Measurements from ENCODE around the gene LAMA1.

The LAMA1 gene

DNA sequence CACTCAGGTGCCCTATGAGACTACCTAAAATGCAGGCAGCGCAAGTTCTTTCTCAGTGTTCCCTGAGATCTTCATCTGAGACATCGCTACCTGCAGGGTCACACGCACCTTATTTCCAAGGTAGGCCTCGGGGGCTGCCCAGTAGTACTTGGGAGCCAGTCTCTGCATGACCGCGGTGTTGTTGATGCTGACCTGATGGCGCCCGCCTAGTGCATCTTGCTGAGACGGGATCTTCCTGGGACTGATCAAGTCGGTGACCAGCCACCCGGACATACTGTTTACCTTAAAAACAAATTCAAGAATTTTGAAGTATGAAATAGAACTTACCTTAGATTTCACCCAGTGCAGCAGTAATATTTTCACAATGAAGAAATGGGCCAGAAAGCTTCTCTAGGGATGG, 80.1 kb downstream of the LAMA1 start:
- DNase-seq (ENCODE audit: low read depth): no peak
- TF ChIP-seq, protein P1, sequence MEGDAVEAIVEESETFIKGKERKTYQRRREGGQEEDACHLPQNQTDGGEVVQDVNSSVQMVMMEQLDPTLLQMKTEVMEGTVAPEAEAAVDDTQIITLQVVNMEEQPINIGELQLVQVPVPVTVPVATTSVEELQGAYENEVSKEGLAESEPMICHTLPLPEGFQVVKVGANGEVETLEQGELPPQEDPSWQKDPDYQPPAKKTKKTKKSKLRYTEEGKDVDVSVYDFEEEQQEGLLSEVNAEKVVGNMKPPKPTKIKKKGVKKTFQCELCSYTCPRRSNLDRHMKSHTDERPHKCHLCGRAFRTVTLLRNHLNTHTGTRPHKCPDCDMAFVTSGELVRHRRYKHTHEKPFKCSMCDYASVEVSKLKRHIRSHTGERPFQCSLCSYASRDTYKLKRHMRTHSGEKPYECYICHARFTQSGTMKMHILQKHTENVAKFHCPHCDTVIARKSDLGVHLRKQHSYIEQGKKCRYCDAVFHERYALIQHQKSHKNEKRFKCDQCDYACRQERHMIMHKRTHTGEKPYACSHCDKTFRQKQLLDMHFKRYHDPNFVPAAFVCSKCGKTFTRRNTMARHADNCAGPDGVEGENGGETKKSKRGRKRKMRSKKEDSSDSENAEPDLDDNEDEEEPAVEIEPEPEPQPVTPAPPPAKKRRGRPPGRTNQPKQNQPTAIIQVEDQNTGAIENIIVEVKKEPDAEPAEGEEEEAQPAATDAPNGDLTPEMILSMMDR (IDR thresholded peaks at IDR 0.05; ENCODE audit: control insufficient read depth, extremely low read depth, insufficient read depth): no peak
- H3K4me3 ChIP-seq (ENCODE audit: low read depth, low read length): no peak overlapping the region

DNA sequence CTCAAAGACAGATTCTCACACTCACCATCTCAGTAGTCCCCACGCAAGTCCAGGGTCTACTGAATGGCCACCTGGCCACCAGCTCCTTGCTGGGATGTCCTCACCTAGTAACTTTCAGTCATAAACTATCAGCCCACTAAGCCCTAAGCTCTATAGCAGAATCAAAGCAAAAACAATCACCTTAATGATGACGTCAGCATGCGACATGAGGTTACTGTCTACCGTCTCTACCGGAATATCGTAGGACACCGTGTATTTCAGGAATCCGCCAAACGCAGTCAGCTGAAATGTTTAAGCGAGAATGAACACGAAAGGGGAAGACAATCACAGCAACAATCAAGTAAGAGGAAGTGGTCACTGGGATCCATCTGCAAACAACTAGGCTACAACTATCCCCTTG, 81.8 kb downstream of the LAMA1 start:
- TF ChIP-seq, protein P1 (IDR thresholded peaks at IDR 0.05; ENCODE audit: control insufficient read depth, extremely low read depth, insufficient read depth): no peak
- no peak overlapping the region for H3K4me3 ChIP-seq (ENCODE audit: low read depth, low read length)
- DNase-seq (ENCODE audit: low read depth): no peak

DNA sequence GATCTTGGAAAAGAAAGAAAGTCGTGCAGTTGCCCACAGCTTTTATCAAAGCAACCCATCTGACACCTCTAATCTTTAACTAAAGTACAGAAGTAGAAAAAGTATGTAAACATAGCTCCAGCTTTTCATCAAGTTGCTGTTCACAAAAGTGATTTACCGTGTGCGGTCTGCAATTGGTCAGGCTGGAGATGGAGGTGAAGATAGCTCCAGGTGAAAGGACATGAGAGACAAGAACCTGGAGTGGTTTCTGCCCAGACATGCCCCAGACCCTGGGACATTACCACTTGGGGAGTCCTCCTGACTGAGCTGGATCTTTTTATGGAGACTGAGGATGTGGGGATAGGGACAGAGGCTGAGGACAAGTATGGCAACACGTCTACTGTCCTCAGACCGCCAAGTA, 82.7 kb downstream of the LAMA1 start:
- no peak overlapping the region for H3K4me3 ChIP-seq (ENCODE audit: low read depth, low read length)
- DNase-seq (ENCODE audit: low read depth): no peak
- TF ChIP-seq, protein P1 (IDR thresholded peaks at IDR 0.05; ENCODE audit: control insufficient read depth, extremely low read depth, insufficient read depth): no peak

DNA sequence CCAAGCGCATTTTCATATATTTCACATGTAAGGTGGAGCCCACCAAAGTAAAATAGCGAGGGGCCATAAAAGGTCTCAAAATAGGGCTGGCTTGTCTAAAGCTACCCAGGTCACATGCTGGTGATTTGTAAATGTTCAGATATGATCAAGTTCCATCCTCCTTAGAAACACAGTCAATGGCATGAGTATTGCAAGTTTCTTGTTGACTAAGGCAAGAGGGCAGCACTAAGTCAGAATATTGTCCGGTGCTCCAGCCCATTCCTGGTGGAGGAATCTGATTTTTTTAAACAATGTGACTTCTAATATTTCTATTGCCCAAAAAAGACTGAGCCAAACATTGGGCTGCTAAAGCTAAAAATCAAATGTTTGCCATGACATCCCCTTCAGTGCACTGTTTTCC, 85.1 kb downstream of the LAMA1 start:
- no peak overlapping the region for H3K4me3 ChIP-seq (ENCODE audit: low read depth, low read length)
- TF ChIP-seq, protein P1 (IDR thresholded peaks at IDR 0.05; ENCODE audit: control insufficient read depth, extremely low read depth, insufficient read depth): no peak
- no peak for DNase-seq (ENCODE audit: low read depth)

DNA sequence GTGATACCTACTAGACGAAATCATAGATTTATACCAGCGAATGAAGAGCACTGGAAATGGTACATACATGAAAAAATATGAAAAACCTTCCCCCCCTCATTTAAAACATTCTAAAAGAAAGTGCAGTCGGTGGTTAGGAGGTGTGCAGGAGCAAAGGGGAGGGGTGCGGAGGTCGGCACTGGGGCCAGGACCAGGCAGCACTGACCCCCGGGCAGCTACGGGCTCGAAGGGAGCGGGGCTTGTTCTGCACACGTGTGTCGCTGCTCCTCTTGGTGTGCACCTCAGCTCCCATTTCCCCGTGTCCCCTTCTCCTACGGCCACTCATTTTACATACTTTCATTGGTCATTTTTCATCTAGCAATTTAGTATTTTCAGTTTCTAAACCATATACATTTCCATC, 89.0 kb downstream of the LAMA1 start:
- TF ChIP-seq, protein P1 (IDR thresholded peaks at IDR 0.05; ENCODE audit: control insufficient read depth, extremely low read depth, insufficient read depth): no peak
- no peak overlapping the region for H3K4me3 ChIP-seq (ENCODE audit: low read depth, low read length)
- DNase-seq (ENCODE audit: low read depth): no peak

DNA sequence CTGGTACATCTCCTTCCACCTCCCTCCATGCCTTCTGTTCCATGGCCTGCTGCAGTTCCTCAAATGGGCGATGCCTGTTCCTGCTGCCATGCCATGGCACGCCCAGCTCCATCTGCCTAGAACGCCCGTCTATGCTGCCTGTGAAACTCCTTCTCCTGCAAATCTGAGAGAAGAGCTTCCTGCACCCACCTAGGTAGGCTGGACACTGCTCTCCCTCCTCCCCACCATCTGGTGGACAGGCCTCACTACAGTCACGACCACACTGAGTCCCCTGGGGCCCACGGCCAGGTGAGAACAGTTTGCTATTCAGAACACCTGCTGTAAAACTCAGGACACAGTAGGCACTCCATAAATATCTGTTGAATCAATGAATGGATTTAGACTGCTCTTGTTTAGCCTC, 92.4 kb downstream of the LAMA1 start:
- H3K4me3 ChIP-seq (ENCODE audit: low read depth, low read length): no peak overlapping the region
- TF ChIP-seq, protein P1 (IDR thresholded peaks at IDR 0.05; ENCODE audit: control insufficient read depth, extremely low read depth, insufficient read depth): no peak
- DNase-seq (ENCODE audit: low read depth): no peak

DNA sequence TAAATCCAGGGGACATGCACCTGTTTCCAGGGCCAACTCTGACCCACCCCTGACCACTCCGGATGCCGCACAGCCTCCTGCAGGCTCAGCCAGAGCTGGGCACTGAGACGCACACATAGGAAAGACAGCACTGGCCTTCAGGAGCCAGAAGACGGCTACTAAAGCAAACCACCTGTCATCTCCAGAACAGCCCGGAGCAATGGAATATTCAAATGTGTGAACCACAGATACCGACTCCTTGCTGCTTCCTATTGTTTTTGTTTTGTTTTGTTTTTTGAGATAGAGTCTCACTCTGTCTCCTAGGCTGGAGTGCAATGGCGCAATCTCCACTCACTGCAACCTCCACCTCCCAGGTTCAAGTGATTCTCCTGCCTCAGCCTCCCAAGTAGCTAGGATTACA, 94.0 kb downstream of the LAMA1 start:
- DNase-seq (ENCODE audit: low read depth): no peak
- TF ChIP-seq, protein P1 (IDR thresholded peaks at IDR 0.05; ENCODE audit: control insufficient read depth, extremely low read depth, insufficient read depth): no peak
- H3K4me3 ChIP-seq (ENCODE audit: low read depth, low read length): no peak overlapping the region
